ENCODE data around the gene PARD3B.

The PARD3B gene

GRCh38 chr2:205571360-205571959, 1026.2 kb downstream of the PARD3B start:
- DNase-seq (ENCODE audit: low spot score) = no peak
- in situ Hi-C loops (cut with MboI; ENCODE audit: low sequenced_read_pairs, unreplicated experiment) = no loop called here
- no peak for TF ChIP-seq CTCF (IDR thresholded peaks at IDR 0.05; ENCODE audit: borderline replicate concordance, control extremely low read depth, extremely low read depth, insufficient read depth, missing control alignments)

DNA sequence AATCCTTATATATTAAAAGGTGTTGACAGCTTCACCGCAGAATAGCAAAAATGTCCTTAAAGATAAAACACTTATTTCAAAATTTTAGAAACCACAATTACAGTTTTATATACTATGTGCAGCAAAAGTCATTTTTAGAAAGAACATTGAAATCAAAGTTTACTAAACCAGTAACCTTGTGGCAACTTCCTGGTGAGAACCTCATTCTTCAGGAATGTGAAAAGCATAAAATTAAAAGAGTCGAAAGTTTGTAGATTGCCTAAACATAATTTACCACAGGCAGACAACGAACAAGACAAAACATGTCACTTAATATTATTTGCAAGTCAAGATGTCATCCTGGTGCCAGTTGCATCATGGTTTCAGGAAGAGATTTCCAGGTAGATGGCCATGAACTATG, 1028.7 kb downstream of the PARD3B start:
- DNase-seq (ENCODE audit: low spot score) = no peak
- TF ChIP-seq CTCF (IDR thresholded peaks at IDR 0.05; ENCODE audit: borderline replicate concordance, control extremely low read depth, extremely low read depth, insufficient read depth, missing control alignments) = no peak
- in situ Hi-C loops (cut with MboI; ENCODE audit: low sequenced_read_pairs, unreplicated experiment) = no loop called here

DNA sequence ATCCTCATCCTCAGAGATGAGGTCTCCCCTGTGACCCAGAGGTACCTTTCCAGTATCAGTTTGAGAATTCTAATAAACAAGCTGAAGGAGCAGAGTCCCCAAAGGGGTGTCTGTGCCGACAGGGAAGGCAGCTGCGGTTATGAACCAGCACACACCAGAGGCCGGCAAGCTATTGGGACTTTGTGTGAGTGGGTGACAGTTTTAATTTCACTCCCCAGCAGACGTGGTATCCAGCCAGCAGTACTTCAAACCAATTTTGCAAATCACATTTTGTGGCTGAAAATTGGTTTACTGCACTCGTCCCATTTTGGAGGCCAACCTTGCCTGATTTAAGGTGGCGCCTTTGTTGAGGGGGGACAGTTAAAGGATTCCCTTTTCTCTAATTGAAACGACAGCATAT, 1034.1 kb downstream of the PARD3B start:
- in situ Hi-C loops (cut with MboI; ENCODE audit: low sequenced_read_pairs, unreplicated experiment) = no loop called here
- TF ChIP-seq CTCF (IDR thresholded peaks at IDR 0.05; ENCODE audit: borderline replicate concordance, control extremely low read depth, extremely low read depth, insufficient read depth, missing control alignments) = no peak
- no peak for DNase-seq (ENCODE audit: low spot score)

DNA sequence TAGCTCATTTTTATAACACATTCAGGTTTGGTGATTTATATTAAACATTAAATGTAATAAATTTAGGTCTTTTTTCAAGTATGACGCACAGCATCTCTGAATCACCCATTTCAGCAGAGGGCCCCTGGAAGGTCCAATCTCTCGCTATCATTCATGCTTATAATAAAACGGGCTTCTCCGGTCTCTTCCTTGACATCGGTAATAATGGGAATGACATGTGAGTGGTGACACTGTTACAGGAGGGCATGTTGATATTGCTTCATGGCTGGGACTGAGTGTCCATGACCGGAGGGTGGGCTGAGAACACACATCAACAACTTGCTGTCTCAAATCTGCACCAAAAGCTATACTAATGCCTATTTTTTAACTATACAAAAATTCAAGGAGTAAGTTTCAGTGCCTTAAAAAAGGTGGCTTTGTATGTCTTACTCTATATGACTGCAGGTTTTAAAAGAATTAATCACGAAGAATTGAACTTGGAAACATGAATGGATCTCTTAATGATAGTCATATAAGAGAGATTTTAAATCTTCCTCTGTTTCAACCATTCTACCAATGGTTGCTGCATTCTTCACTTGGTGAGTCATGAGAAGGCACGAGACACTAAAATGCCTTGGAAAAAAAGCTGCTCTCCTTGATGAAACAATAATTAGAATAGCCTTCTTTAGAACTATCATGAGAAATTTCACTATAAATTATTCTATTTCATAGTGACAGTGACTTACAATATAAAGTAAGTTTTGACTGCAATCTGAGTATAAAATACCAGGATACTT, 1035.1 kb downstream of the PARD3B start:
- no peak for TF ChIP-seq CTCF (IDR thresholded peaks at IDR 0.05; ENCODE audit: borderline replicate concordance, control extremely low read depth, extremely low read depth, insufficient read depth, missing control alignments)
- no peak for DNase-seq (ENCODE audit: low spot score)
- in situ Hi-C loops (cut with MboI; ENCODE audit: low sequenced_read_pairs, unreplicated experiment) = no loop called here

- no peak for TF ChIP-seq CTCF (IDR thresholded peaks at IDR 0.05; ENCODE audit: borderline replicate concordance, control extremely low read depth, extremely low read depth, insufficient read depth, missing control alignments)
- in situ Hi-C loops (cut with MboI; ENCODE audit: low sequenced_read_pairs, unreplicated experiment) = no loop called here
- DNase-seq (ENCODE audit: low spot score) = no peak
Observed at GRCh38 chr2:205582366-205582765, 1037.1 kb downstream of the PARD3B start.

DNA sequence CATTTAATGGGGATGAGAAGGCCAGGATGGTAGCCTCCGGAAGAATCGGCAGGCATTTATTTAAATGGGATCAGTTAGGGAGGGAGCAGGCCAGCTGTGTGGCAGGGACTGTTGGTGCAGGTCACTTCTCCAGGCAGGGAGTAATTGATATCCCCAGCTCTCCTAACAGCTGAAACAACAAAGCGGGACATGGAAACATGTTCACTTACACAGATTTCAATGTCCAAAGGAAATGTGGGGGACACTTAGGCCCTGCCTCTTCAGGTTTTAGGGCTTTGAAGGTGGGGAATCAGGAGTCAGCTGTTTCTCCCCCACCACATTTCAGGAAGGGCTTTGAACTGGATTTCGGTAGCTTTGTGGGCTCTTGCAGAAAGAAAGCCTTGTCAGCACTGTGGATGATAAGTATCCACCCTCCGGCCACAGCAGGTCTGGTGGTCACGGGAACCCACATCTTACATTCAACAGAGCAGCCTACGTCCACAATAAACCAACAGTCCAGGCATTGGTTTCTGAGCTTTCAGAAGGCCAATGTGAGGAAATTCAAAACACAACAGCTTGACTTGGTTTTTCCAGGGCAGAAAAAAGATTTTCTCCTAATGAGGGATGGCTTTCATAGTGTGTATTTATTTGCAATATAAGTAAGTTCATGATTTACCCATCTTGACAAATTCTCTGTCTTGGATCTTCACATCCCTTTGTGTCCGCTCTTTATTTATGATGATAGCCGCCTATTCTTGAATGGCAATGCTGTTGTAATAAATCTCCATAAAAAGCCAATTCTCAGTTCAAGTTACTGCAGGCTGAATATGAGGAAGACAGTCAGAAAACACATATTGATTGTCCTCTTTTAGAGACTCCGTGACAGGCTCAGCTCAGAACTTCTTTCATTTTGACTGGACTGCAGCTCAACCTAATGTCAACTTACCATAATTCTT, 1040.4 kb downstream of the PARD3B start:
- DNase-seq (ENCODE audit: low spot score) = no peak
- in situ Hi-C loops (cut with MboI; ENCODE audit: low sequenced_read_pairs, unreplicated experiment) = no loop called here
- no peak for TF ChIP-seq CTCF (IDR thresholded peaks at IDR 0.05; ENCODE audit: borderline replicate concordance, control extremely low read depth, extremely low read depth, insufficient read depth, missing control alignments)

All from GM13976 (cell line).